Naive thymus-derived CD8-positive, alpha-beta T cell (primary cell): ENCODE data around the gene COL23A1. TPM values are rescaled to one million over a fixed set of nuclear protein-coding genes. Genes with fewer than 3 reads are reported as not detected.

Experiments
- ATAC-seq, 2 donors: fragments of 150-1000 bp; cut with Tn5 transposase in 1 of 2; sonication (Bioruptor Pico), chemical (Tn5 transposase) in 1 of 2; 1 replicate in 1 of 2; 2 replicates in 1 of 2; pipeline ENCODE4 v1.10.0; 2021; ENCODE audit warnings: mild to moderate bottlenecking in 2 of 2, moderate library complexity in 2 of 2
- POLR2A ChIA-PET: fragments of 350-600 bp; sonication (Branson Sonifier 250); formaldehyde crosslinking; loops from one replicate; lab custom pipeline; 2021; ENCODE audit warnings: antibody characterized with exemption; lab: Charles Lee
- DNase-seq, 10 donors: peaks; one replicate each; pipeline versions ENCODE4 v3.0.0 to v3.0.0-alpha.2; 2020 to 2022
- H3K27ac Mint-ChIP-seq, 10 donors: one replicate each; pipeline ENCODE4 v1.8.0; 2020 to 2022; ENCODE audit warnings: mild to moderate bottlenecking in 10 of 10, mixed read lengths in 10 of 10, moderate library complexity in 4 of 10, inconsistent platforms in 1 of 10
- H3K27me3 Mint-ChIP-seq, 5 donors: one replicate each; pipeline ENCODE4 v1.8.0; 2021 to 2022; ENCODE audit warnings: mixed read lengths in 5 of 5
- H3K36me3 Mint-ChIP-seq, 3 donors: one replicate each; pipeline ENCODE4 v1.8.0; 2020 to 2022; ENCODE audit warnings: mixed read lengths in 3 of 3, mild to moderate bottlenecking in 2 of 3, inconsistent platforms in 1 of 3
- H3K4me1 Mint-ChIP-seq, 4 donors: one replicate each; pipeline ENCODE4 v1.8.0; 2021 to 2022; ENCODE audit warnings: mixed read lengths in 4 of 4
- H3K4me3 Mint-ChIP-seq, 10 donors: one replicate each; pipeline ENCODE4 v1.8.0; 2020 to 2022; ENCODE audit warnings: mild to moderate bottlenecking in 10 of 10, mixed read lengths in 10 of 10, moderate library complexity in 6 of 10, inconsistent platforms in 1 of 10
- H3K9me3 Mint-ChIP-seq, 9 donors: one replicate each; pipeline ENCODE4 v1.8.0; 2020 to 2022; ENCODE audit warnings: mixed read lengths in 9 of 9, mild to moderate bottlenecking in 3 of 9, inconsistent platforms in 1 of 9, moderate library complexity in 1 of 9
- polyA plus RNA-seq, 3 donors: library from polyadenylated mRNA; unstranded; fragments of 300-500 nt; fragmentation: Illumina TruSeq; gene quantifications; one replicate each; pipeline ENCODE4 v1.2.3, GENCODE V29; 2021
- total RNA-seq, 8 experiments: library from RNA in 2 of 8; stranded (reverse) in 2 of 8; gene quantifications; one replicate each; pipeline ENCODE4 v1.2.3 and lab custom pipeline; 2021 to 2026

Gene COL23A1
- total and polyA plus RNA-seq, 5 experiments from 2014 or later: 0.10 to 0.51 (median 0.16) TPM; not detected in 2

DNA sequence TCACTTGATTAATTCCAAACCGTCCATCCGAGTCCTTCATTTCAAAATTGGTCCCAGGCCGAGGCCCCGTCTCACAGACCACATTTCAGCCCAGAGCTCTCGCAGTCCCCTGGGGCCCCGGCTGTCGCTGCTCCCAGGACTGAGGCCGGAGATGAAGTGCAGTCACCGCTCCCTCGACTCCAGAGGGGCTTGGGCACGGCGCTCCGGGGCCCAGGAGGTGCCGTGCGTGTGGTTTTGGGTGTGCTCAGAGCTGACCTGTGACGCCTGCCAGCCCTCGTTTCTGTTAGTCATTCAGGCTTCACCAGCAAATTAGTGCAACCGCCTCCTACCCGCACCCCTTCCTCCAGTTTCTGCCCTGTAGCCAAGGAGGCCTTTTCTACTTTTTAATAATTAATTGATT lies 308.9 kb downstream of the COL23A1 start:
- peaks cover 0 to 11% (median 0%) of the 10 kb centered on the region in 3 donors for H3K36me3 Mint-ChIP-seq
- H3K4me3 Mint-ChIP-seq: no peak overlapping the region
- DNase-seq (no peak), ATAC-seq (no peak)
- POLR2A ChIA-PET: no interaction called here
- no peak overlapping the region for H3K27ac Mint-ChIP-seq
- peaks cover 0 to 5% (median 1%) of the 10 kb centered on the region in 5 donors for H3K27me3 Mint-ChIP-seq
- H3K9me3 Mint-ChIP-seq: peaks cover 0 to 14% (median 6%) of the 10 kb centered on the region in 9 donors
- peaks cover 3 to 7% (median 4%) of the 10 kb centered on the region in 4 donors for H3K4me1 Mint-ChIP-seq

DNA sequence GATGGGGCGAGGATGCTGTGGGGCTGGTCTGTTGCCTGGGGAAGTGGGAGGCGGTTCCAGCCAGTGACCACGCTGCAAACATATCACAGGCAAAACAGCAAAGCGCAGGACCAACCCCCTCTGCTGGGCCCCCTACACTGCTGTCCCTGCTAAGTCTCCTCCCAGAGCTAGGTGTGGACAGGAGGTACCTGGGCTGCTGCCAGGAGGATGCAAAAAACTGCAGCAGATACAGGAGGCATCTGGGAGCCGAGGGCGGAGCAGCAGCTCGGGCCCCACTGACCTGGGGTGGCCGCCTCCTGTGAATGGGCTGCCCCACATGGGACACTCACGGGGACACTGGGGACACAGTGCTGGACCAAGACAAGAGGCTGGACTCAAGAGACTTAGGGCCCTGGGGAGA lies 309.6 kb downstream of the COL23A1 start:
- POLR2A ChIA-PET: no interaction called here
- H3K9me3 Mint-ChIP-seq: peaks cover 0 to 14% (median 6%) of the 10 kb centered on the region in 9 donors
- H3K27me3 Mint-ChIP-seq: peaks cover 0 to 5% (median 1%) of the 10 kb centered on the region in 5 donors
- H3K27ac Mint-ChIP-seq: no peak overlapping the region
- ATAC-seq: no peak
- peak overlapping the region in 2 of 10 donors; percentile 14 to 26 for H3K4me3 Mint-ChIP-seq
- peaks cover 3 to 7% (median 4%) of the 10 kb centered on the region in 4 donors for H3K4me1 Mint-ChIP-seq
- no peak for DNase-seq
- H3K36me3 Mint-ChIP-seq: peaks cover 0 to 11% (median 0%) of the 10 kb centered on the region in 3 donors

DNA sequence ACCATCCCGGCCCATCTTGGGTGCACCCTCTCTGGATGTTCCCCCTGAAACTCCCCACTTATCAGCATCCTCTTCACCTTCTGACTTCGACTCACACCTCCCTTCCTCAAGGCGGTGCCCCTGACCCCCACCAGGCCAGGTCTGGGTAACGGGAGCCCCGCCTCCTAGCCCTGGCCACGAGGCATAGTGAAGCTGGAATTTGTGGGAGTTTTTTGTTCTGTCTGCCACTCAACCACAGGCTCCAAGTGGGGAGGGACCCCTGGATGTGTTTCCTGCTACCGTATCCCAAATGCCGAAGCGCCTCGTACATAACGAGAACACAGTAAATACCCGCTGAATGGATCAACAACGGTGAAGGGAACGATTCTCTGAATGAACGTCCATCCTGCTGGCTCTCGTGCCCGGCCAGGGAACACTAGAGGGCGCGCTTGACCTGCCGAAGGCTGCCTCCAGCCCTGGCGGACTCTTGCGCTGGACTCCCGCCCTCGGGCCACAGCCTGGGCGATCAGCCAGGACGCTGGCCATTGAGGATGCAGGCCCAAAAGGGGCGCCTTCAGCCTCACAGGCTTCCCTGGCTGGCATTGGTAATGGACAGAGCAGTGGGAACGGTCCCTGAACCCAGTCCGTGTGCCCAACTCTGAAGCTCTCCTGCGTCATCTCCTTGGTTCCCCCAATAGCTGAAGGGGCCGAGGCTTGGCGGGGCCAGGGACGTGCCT lies 310.3 kb downstream of the COL23A1 start:
- Mint-ChIP-seq H3K4me1 (peaks cover 3 to 7% (median 4%) of the 10 kb centered on the region in 4 donors), H3K9me3 (peaks cover 0 to 14% (median 6%) of the 10 kb centered on the region in 9 donors), H3K27ac (no peak overlapping the region), H3K36me3 (peaks cover 0 to 11% (median 0%) of the 10 kb centered on the region in 3 donors), H3K4me3 (peak overlapping the region in 2 of 10 donors; percentile 26 to 45), H3K27me3 (peaks cover 0 to 5% (median 1%) of the 10 kb centered on the region in 5 donors)
- DNase-seq (peak; percentile 7 to 79 (median 50)), ATAC-seq (peak; percentile 47 to 72)
- POLR2A ChIA-PET: no interaction called here

DNA sequence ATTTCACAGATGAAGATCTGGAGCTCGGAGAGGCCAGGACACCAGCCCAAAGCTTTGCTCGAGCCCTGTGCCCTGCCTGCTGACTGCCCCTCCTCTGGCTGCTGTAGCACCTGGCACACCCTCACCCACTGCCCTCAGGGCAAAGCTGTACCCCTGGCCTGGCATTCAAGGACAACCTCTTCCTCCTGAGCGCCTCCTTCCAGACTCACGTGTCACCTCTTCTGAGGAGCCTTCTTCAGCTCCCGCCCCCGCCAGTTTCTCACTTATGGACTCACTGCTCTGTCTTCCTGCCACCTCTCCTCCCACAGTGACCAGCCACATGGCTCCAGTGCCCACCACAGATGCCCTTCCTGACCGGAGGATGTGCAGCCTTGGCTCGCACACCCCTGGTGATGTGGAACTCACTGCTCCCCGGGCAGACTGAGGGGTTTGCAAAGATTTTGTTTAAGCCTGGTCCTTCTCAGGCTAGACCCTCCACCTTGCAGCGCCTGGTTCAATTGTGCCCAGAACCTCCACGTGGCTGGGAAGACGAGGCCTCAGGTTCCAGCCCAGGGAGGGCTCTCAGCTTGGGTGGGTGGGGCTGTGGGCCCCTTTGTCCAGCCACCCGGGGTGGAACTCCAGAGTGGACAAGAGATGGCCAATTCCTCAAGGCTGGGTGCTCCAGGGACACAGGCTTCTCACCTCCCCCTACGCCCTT lies 311.0 kb downstream of the COL23A1 start:
- ATAC-seq (no peak), DNase-seq (peak in 1 of 10 donors; percentile 45)
- peaks cover 0 to 5% (median 1%) of the 10 kb centered on the region in 5 donors for H3K27me3 Mint-ChIP-seq
- H3K4me3 Mint-ChIP-seq: no peak overlapping the region
- H3K27ac Mint-ChIP-seq: no peak overlapping the region
- H3K36me3 Mint-ChIP-seq: peaks cover 0 to 11% (median 0%) of the 10 kb centered on the region in 3 donors
- POLR2A ChIA-PET: no interaction called here
- H3K4me1 Mint-ChIP-seq: peaks cover 3 to 7% (median 4%) of the 10 kb centered on the region in 4 donors
- peaks cover 0 to 10% (median 6%) of the 10 kb centered on the region in 9 donors for H3K9me3 Mint-ChIP-seq

DNA sequence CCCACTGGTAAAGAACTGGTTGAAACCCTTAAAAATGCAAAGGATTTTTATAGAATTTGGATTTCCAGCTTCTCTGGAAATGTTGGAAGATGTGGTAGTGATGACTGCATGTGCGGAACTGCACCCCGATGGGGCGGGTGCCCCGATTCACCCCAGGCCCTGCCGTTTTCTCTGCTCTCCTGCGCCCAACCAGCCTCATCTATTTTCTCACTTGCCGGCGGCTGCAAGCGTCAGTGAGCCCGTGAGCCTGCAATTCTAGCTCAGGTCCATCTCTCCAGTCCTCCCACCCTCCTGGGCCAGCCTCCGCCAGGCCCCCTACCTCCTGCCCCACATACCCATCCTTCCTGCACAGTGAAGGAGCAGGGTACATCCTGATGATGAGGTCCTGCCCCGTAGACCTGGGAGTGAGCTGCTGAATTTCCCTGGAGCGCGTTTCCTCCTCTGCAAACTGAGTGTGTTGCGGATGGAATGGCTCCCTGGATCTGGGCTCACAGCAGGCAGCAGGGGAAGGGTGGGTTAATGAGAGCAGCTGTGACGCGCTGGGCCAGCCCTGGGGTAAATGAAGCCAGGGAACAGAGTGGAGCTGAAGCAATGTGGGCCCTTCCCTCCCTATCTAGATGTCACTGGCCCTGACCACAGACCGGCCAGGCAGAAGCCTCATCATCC lies 311.7 kb downstream of the COL23A1 start:
- no peak for ATAC-seq
- Mint-ChIP-seq H3K36me3 (peaks cover 0 to 4% (median 0%) of the 10 kb centered on the region in 3 donors), H3K4me1 (peaks cover 3 to 7% (median 4%) of the 10 kb centered on the region in 4 donors), H3K27me3 (peaks cover 0 to 5% (median 1%) of the 10 kb centered on the region in 5 donors), H3K27ac (peak overlapping the region in 1 of 10 donors; percentile 29), H3K9me3 (peaks cover 0 to 4% (median 3%) of the 10 kb centered on the region in 9 donors), H3K4me3 (no peak overlapping the region)
- POLR2A ChIA-PET: interaction anchor here (0.6 kb wide), 1 partner anchor 308 kb away, joined by 4 read pairs; no protein-coding TSS in a partner anchor
- peak in 1 of 10 donors; percentile 47 for DNase-seq

DNA sequence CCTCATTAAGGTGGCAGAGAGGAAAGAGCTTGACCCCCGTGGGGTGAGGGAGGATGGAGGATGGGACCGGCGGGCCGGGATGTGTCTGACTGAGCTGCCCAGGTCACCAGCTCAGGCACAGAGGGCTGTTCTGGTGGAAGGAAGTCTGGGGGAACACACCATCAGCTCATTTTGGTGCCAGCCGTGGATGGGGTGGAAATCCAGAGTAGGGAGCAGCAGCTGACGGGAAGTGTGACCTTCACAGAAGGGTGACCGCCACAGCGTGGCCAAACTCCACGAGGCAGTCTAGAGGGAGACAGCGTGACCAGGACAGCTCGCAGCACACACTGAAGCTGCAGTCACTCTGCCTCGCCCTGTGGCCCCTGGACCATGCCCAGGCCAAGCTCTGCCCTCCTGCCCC lies 312.3 kb downstream of the COL23A1 start:
- H3K27me3 Mint-ChIP-seq: peaks cover 0 to 5% (median 1%) of the 10 kb centered on the region in 5 donors
- POLR2A ChIA-PET: interaction anchor here (0.6 kb wide), 1 partner anchor 309 kb away, joined by 4 read pairs; no protein-coding TSS in a partner anchor
- no peak overlapping the region for H3K27ac Mint-ChIP-seq
- no peak overlapping the region for H3K4me3 Mint-ChIP-seq
- H3K36me3 Mint-ChIP-seq: no peaks in the 10 kb centered on the region
- ATAC-seq (no peak), DNase-seq (peak in 1 of 10 donors; percentile 58)
- H3K4me1 Mint-ChIP-seq: peaks cover 3 to 7% (median 4%) of the 10 kb centered on the region in 4 donors
- peaks cover 0 to 4% (median 0%) of the 10 kb centered on the region in 9 donors for H3K9me3 Mint-ChIP-seq

DNA sequence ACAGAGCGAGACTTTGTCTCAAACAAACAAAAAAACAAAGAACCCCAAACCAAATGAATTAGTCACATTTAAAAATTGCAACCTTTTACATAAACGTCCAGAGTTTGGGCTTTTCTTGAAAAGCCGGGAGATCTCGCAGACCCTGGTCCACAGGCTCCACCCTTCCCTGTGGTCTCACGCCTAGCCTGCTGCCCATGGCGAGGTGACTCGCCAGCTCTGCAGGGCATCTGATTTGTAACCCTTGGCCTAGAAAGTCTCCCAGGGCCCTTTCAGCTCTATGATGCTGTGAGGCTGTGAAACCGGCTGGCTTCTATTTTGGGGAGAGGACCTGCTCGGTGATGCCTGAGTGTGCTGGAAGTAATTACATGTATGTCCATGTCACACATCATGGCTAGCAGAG lies 312.8 kb downstream of the COL23A1 start:
- Mint-ChIP-seq H3K27ac (no peak overlapping the region), H3K9me3 (peaks cover 0 to 4% (median 0%) of the 10 kb centered on the region in 9 donors), H3K4me1 (peaks cover 3 to 7% (median 4%) of the 10 kb centered on the region in 4 donors), H3K27me3 (peaks cover 0 to 5% (median 1%) of the 10 kb centered on the region in 5 donors), H3K4me3 (no peak overlapping the region), H3K36me3 (no peaks in the 10 kb centered on the region)
- no peak for ATAC-seq
- POLR2A ChIA-PET: no interaction called here
- peak in 1 of 10 donors; percentile 11 for DNase-seq

DNA sequence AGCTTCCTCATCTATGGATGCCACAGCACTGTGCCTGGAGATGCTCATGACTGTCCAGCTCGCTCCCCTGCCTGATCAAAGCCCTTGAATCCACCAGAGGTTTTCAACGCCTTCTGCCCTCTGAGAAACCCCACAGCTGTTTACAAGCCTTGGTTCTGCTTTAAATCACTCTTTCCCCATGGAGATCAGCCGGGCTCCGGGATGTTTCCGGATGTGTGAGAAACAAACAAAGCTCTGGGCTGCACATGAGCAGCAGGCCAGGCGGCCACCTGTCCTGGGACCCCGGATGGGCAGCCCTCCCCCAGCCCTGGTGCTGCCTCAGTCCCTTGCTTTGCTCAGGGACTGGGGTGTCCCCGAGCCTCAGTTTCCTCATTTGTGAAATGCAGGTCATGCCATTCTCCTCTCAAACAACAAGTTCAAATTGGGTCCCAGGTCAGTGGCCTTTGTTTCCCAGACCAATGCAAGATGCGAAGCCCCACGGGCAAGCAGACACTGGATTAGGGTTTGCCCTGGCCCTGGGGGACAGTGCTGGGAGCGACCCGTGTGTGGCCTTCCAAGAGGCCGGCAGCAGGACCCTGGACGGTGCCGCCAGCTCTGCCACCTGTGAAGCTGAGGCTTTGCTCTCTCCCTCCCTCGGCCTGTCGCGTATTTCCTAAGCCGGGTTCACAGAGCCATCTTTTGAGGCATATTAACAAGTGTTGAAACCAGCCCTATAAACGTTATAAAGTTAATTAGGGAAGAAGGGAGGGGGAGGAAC lies 315.2 kb downstream of the COL23A1 start:
- Mint-ChIP-seq H3K27me3 (peaks cover 0 to 5% (median 1%) of the 10 kb centered on the region in 5 donors), H3K27ac (no peak overlapping the region), H3K4me3 (no peak overlapping the region), H3K36me3 (no peaks in the 10 kb centered on the region), H3K9me3 (no peaks in the 10 kb centered on the region), H3K4me1 (peaks cover 3 to 4% (median 4%) of the 10 kb centered on the region in 4 donors)
- DNase-seq (peak in 1 of 10 donors; percentile 60), ATAC-seq (no peak)
- POLR2A ChIA-PET: no interaction called here

DNA sequence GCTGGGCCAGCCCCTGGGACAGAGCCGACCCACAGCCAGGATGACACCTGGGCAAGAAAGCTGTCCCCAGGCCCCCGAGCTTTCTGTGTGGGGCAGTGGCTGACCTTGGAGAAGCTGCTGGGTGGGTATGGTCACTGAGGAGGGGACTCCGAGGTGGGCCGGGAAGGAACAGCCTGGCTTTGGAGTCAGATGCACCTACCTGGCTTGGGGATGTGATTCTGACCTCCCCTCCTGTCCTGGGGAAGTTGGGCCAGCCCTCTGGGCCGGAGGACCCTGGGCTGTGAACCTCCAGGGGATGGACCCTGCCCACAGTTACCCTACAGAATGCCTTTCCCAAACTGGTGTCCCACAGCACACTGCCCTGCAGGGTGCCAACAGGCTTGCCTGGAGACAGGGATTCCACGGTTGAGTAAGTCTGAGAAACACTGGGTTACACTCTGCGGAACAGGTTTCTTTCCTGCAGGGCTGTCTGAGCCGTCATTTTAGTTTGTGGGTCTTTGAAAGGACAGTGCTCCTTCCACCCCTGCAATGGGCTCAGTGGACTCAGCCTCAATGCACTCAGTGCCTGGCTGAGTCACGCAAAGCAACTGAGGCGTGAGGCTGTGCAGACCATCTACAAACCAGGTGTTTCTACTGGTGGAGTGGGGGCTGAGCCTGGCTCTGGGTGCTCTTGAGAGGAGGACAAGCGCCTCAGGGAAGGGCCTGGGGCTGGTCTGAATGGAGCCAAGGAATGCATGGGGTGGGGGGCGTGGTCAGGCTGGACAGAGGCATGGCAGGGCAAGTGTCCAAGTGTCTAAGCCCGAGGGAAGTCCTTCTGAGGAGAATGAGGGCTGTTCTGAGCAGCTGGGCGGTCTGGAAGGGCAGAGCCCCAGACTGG lies 316.3 kb downstream of the COL23A1 start:
- H3K27me3 Mint-ChIP-seq: peaks cover 0 to 2% (median 0%) of the 10 kb centered on the region in 5 donors
- no peaks in the 10 kb centered on the region for H3K4me1 Mint-ChIP-seq
- H3K36me3 Mint-ChIP-seq: no peaks in the 10 kb centered on the region
- H3K9me3 Mint-ChIP-seq: no peaks in the 10 kb centered on the region
- POLR2A ChIA-PET: no interaction called here
- ATAC-seq (no peak), DNase-seq (peak in 1 of 10 donors; percentile 58)
- no peak overlapping the region for H3K4me3 Mint-ChIP-seq
- peak overlapping the region in 2 of 10 donors; percentile 55 to 72 for H3K27ac Mint-ChIP-seq

DNA sequence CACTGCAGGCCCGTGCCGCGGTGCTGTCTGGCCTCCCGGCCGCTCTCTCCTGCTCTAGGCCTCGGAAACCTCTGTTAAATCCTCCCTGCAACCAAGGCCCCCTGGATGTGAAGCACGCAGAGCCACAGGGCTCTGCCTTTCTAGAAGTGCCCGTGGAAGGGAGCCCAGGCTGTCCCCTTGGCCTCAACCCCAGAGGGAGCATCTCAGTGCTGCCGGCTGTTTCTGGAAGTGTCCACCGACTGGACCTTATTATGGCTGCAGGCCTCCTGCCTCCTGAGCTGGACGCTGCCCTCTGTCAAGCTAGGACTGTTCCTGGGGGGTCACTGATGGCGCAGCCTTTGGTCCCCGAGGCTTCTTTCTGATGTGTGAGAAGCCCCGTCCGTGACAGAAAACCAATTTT lies 317.2 kb downstream of the COL23A1 start:
- Mint-ChIP-seq H3K27ac (no peak overlapping the region), H3K36me3 (no peaks in the 10 kb centered on the region), H3K27me3 (peaks cover 0 to 2% (median 0%) of the 10 kb centered on the region in 5 donors), H3K4me1 (no peaks in the 10 kb centered on the region), H3K9me3 (no peaks in the 10 kb centered on the region), H3K4me3 (no peak overlapping the region)
- POLR2A ChIA-PET: no interaction called here
- no peak for ATAC-seq
- peak in 1 of 10 donors; percentile 14 for DNase-seq

DNA sequence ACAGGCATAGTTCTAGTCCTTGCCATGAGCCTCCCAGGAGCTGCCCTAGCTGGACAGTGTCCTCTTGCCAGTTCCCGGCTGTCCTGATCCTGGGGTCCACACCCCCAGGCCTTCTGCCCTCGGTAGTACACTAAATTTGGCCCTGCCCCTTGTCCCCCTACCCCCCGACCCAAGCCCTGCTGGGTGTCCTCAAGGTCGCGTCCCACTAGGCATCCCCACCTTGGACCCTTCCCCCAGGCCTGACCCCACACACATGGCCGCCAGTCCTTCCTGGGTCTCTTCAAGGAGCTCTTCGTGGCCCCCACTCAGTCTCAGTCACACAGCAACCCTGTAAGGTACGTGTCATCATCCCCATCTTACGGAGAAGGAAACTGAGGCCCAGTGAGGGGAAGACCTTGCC lies 317.6 kb downstream of the COL23A1 start:
- no peak for ATAC-seq
- Mint-ChIP-seq H3K36me3 (no peaks in the 10 kb centered on the region), H3K27me3 (peaks cover 0 to under 1% (median 0%) of the 10 kb centered on the region in 5 donors), H3K4me1 (no peaks in the 10 kb centered on the region), H3K27ac (no peak overlapping the region), H3K9me3 (no peaks in the 10 kb centered on the region), H3K4me3 (no peak overlapping the region)
- peak in 1 of 10 donors; percentile 40 for DNase-seq
- POLR2A ChIA-PET: no interaction called here
